ENCODE measurements around the gene CCDC154. TPM values are rescaled to one million over a fixed set of nuclear protein-coding genes. Genes with fewer than 3 reads are reported as not detected.
A peak's percentile ranks its signal among the peaks of the same experiment; 100 is the strongest.

The CCDC154 gene
- total and polyA plus RNA-seq, 4 donors, result 0.63 to 4.5 (median 1.4) TPM

- ATAC-seq (ENCODE audit: insufficient read depth, low FRiP score) (no peak), DNase-seq (peak in 1 of 3 donors; percentile 8)
- H3K9me3 ChIP-seq (ENCODE audit: control insufficient read depth in 4 of 4, insufficient read depth in 3 of 4, low read length in 3 of 4), result no peaks in the 10 kb centered on the region
- H3K27ac ChIP-seq (ENCODE audit: low read depth in 1 of 2, low read length in 1 of 2), result no peak overlapping the region
- peaks cover 0 to 39% (median 0%) of the 10 kb centered on the region in 5 donors for H3K4me1 ChIP-seq (ENCODE audit: control insufficient read depth in 5 of 5, insufficient read depth in 5 of 5, low read length in 5 of 5)
- TF ChIP-seq CTCF (IDR thresholded peaks at IDR 0.05; ENCODE audit: control extremely low read depth, extremely low read depth), result no peak
- H3K4me3 ChIP-seq, result no peak overlapping the region
- H3K36me3 ChIP-seq (ENCODE audit: control insufficient read depth in 4 of 4, insufficient read depth in 4 of 4, low read length in 4 of 4), result no peaks in the 10 kb centered on the region
- WGBS, 2 donors, result 75 to 76% methylated on average over 20 of the region's 20 CpGs
- no peak overlapping the region for H3K9ac ChIP-seq (ENCODE audit: insufficient read depth in 1 of 2, low read length in 2 of 2)
- no peaks in the 10 kb centered on the region for H3K27me3 ChIP-seq (ENCODE audit: control insufficient read depth in 3 of 3, insufficient read depth in 3 of 3, low read length in 2 of 3)
Measured at GRCh38 chr16:1431497-1432270, 12.7 kb downstream of the CCDC154 start.

- TF ChIP-seq CTCF (IDR thresholded peaks at IDR 0.05; ENCODE audit: control extremely low read depth, extremely low read depth), result no peak
- no peaks in the 10 kb centered on the region for H3K27me3 ChIP-seq (ENCODE audit: control insufficient read depth in 3 of 3, insufficient read depth in 3 of 3, low read length in 2 of 3)
- DNase-seq (peak; percentile 48 to 75 (median 58)), ATAC-seq (ENCODE audit: insufficient read depth, low FRiP score) (no peak)
- H3K27ac ChIP-seq (ENCODE audit: low read depth in 1 of 2, low read length in 1 of 2), result no peak within 1 kb of the TSS
- no peaks in the 10 kb centered on the region for H3K36me3 ChIP-seq (ENCODE audit: control insufficient read depth in 4 of 4, insufficient read depth in 4 of 4, low read length in 4 of 4)
- H3K9ac ChIP-seq (ENCODE audit: insufficient read depth in 1 of 2, low read length in 2 of 2), result no peak within 1 kb of the TSS
- H3K4me3 ChIP-seq, result no peak within 1 kb of the TSS
- 48 to 57% methylated on average over 33 to 35 of the region's 35 CpGs for WGBS, 2 donors
- peaks cover 0 to 36% (median 0%) of the 10 kb centered on the region in 5 donors for H3K4me1 ChIP-seq (ENCODE audit: control insufficient read depth in 5 of 5, insufficient read depth in 5 of 5, low read length in 5 of 5)
- H3K9me3 ChIP-seq (ENCODE audit: control insufficient read depth in 4 of 4, insufficient read depth in 3 of 4, low read length in 3 of 4), result no peaks in the 10 kb centered on the region
Measured at GRCh38 chr16:1430759-1431496, 13.4 kb downstream of the CCDC154 start, which contains the start of gene PERCC1. TSS of gene PERCC1 (plus strand) at chr16:1431078. CDS start at chr16:1432594, 1,516 bp downstream.

GRCh38 chr16:1430214-1430758 is 14.1 kb downstream of the CCDC154 start:
- no peak for ATAC-seq (ENCODE audit: insufficient read depth, low FRiP score)
- Histone ChIP-seq H3K27me3 (ENCODE audit: control insufficient read depth in 3 of 3, insufficient read depth in 3 of 3, low read length in 2 of 3) (no peaks in the 10 kb centered on the region), H3K27ac (ENCODE audit: low read depth in 1 of 2, low read length in 1 of 2) (no peak overlapping the region), H3K4me1 (ENCODE audit: control insufficient read depth in 5 of 5, insufficient read depth in 5 of 5, low read length in 5 of 5) (peaks cover 0 to 36% (median 0%) of the 10 kb centered on the region in 5 donors), H3K36me3 (ENCODE audit: control insufficient read depth in 4 of 4, insufficient read depth in 4 of 4, low read length in 4 of 4) (no peaks in the 10 kb centered on the region), H3K9me3 (ENCODE audit: control insufficient read depth in 4 of 4, insufficient read depth in 3 of 4, low read length in 3 of 4) (no peaks in the 10 kb centered on the region), H3K9ac (ENCODE audit: insufficient read depth in 1 of 2, low read length in 2 of 2) (no peak overlapping the region), H3K4me3 (no peak overlapping the region)
- no peak for DNase-seq
- 55 to 64% methylated on average over 12 to 14 of the region's 14 CpGs for WGBS, 2 donors
- TF ChIP-seq CTCF (IDR thresholded peaks at IDR 0.05; ENCODE audit: control extremely low read depth, extremely low read depth), result no peak

Measured in lung (tissue), 12 donors.